ENCODE results near the gene BABAM2. TPM values are rescaled to one million over a fixed set of nuclear protein-coding genes. Genes with fewer than 3 reads are reported as not detected.

The BABAM2 gene
- total RNA-seq, 1 donor from 2014 or later: 43.5 TPM

- peaks cover 5% of the 10 kb centered on the region for H3K36me3 Mint-ChIP-seq
- DNase-seq (ENCODE audit: low spot score in 2 of 2, unreplicated experiment in 2 of 2): no peak
- no peak overlapping the region for H3K4me3 Mint-ChIP-seq
- no peak overlapping the region for H3K27ac Mint-ChIP-seq
- no peaks in the 10 kb centered on the region for H3K27me3 Mint-ChIP-seq (ENCODE audit: low read depth)
- TF ChIP-seq, protein P1, sequence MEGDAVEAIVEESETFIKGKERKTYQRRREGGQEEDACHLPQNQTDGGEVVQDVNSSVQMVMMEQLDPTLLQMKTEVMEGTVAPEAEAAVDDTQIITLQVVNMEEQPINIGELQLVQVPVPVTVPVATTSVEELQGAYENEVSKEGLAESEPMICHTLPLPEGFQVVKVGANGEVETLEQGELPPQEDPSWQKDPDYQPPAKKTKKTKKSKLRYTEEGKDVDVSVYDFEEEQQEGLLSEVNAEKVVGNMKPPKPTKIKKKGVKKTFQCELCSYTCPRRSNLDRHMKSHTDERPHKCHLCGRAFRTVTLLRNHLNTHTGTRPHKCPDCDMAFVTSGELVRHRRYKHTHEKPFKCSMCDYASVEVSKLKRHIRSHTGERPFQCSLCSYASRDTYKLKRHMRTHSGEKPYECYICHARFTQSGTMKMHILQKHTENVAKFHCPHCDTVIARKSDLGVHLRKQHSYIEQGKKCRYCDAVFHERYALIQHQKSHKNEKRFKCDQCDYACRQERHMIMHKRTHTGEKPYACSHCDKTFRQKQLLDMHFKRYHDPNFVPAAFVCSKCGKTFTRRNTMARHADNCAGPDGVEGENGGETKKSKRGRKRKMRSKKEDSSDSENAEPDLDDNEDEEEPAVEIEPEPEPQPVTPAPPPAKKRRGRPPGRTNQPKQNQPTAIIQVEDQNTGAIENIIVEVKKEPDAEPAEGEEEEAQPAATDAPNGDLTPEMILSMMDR (IDR thresholded peaks at IDR 0.05; ENCODE audit: unreplicated experiment): no peak
- no peaks in the 10 kb centered on the region for H3K9me3 Mint-ChIP-seq
- peaks cover 17% of the 10 kb centered on the region for H3K4me1 Mint-ChIP-seq
Observed at GRCh38 chr2:28282248-28282647, 391.7 kb downstream of the BABAM2 start.

GRCh38 chr2:28282861-28283646, 392.5 kb downstream of the BABAM2 start:
- peaks cover 17% of the 10 kb centered on the region for H3K4me1 Mint-ChIP-seq
- TF ChIP-seq, protein P1 (IDR thresholded peaks at IDR 0.05; ENCODE audit: unreplicated experiment): no peak
- peaks cover 5% of the 10 kb centered on the region for H3K36me3 Mint-ChIP-seq
- peak overlapping the region; percentile 23 for H3K27ac Mint-ChIP-seq
- no peaks in the 10 kb centered on the region for H3K9me3 Mint-ChIP-seq
- H3K27me3 Mint-ChIP-seq (ENCODE audit: low read depth): no peaks in the 10 kb centered on the region
- no peak for DNase-seq (ENCODE audit: low spot score in 2 of 2, unreplicated experiment in 2 of 2)
- H3K4me3 Mint-ChIP-seq: no peak overlapping the region

- Mint-ChIP-seq H3K27me3 (ENCODE audit: low read depth) (no peaks in the 10 kb centered on the region), H3K4me1 (peaks cover 17% of the 10 kb centered on the region), H3K27ac (no peak overlapping the region), H3K9me3 (no peaks in the 10 kb centered on the region), H3K36me3 (peaks cover 5% of the 10 kb centered on the region), H3K4me3 (no peak overlapping the region)
- DNase-seq (ENCODE audit: low spot score in 2 of 2, unreplicated experiment in 2 of 2): no peak
- TF ChIP-seq, protein P1 (IDR thresholded peaks at IDR 0.05; ENCODE audit: unreplicated experiment): no peak
Observed at GRCh38 chr2:28283861-28284260, 393.3 kb downstream of the BABAM2 start.

- TF ChIP-seq, protein P1 (IDR thresholded peaks at IDR 0.05; ENCODE audit: unreplicated experiment): no peak
- H3K27ac Mint-ChIP-seq: peak overlapping the region; percentile 7
- H3K9me3 Mint-ChIP-seq: no peaks in the 10 kb centered on the region
- H3K4me3 Mint-ChIP-seq: no peak overlapping the region
- peaks cover 12% of the 10 kb centered on the region for H3K4me1 Mint-ChIP-seq
- no peaks in the 10 kb centered on the region for H3K36me3 Mint-ChIP-seq
- no peak for DNase-seq (ENCODE audit: low spot score in 2 of 2, unreplicated experiment in 2 of 2)
- no peaks in the 10 kb centered on the region for H3K27me3 Mint-ChIP-seq (ENCODE audit: low read depth)
Observed at GRCh38 chr2:28286678-28287077, 396.1 kb downstream of the BABAM2 start.

- no peak overlapping the region for H3K4me3 Mint-ChIP-seq
- H3K36me3 Mint-ChIP-seq: no peaks in the 10 kb centered on the region
- H3K9me3 Mint-ChIP-seq: no peaks in the 10 kb centered on the region
- no peak overlapping the region for H3K27ac Mint-ChIP-seq
- DNase-seq (ENCODE audit: low spot score in 2 of 2, unreplicated experiment in 2 of 2): no peak
- H3K27me3 Mint-ChIP-seq (ENCODE audit: low read depth): no peaks in the 10 kb centered on the region
- peaks cover 10% of the 10 kb centered on the region for H3K4me1 Mint-ChIP-seq
- TF ChIP-seq, protein P1 (IDR thresholded peaks at IDR 0.05; ENCODE audit: unreplicated experiment): no peak
Observed at GRCh38 chr2:28287256-28287915, 396.9 kb downstream of the BABAM2 start.

Measured in mesothelial cell of epicardium (in vitro differentiated cells).